Psoas muscle (tissue), 8 donors: Measurements from ENCODE around the gene OR4K15. TPM values are rescaled to one million over a fixed set of nuclear protein-coding genes. Genes with fewer than 3 reads are reported as not detected.

Source experiments
- ATAC-seq, 4 donors: fragments of 200-7000 bp; cut with Tn5 transposase; one replicate each; pipeline ENCODE4 v1.9.1; 2020; ENCODE audit warnings: moderate library complexity in 3 of 4, mild to moderate bottlenecking in 2 of 4
- DNase-seq, 2 donors: peaks; one replicate each; pipeline ENCODE4 v3.0.0-alpha.2; 2020
- H3K27ac ChIP-seq: fragments of 200-600 bp; one replicate; pipeline ENCODE4 v1.8.0; 2022
- H3K27me3 ChIP-seq, 3 donors: fragments of 200-600 bp in 1 of 3; one replicate each; pipeline versions ENCODE4 v1.6.1 to v1.8.0; 2013 to 2022; ENCODE audit warnings: low read length in 2 of 3, mild to moderate bottlenecking in 2 of 3, moderate library complexity in 1 of 3; ENCODE audit not compliant: insufficient read depth in 3 of 3
- H3K36me3 ChIP-seq, 2 donors: fragments of 200-600 bp in 1 of 2; one replicate each; pipeline versions ENCODE4 v1.6.1 to v1.8.0; 2013 to 2022; ENCODE audit warnings: low read depth in 1 of 2, mild to moderate bottlenecking in 1 of 2, moderate library complexity in 1 of 2; ENCODE audit not compliant: insufficient read depth in 1 of 2
- H3K4me1 ChIP-seq: fragments of 200-600 bp; one replicate; pipeline ENCODE4 v1.8.0; 2022
- H3K4me3 ChIP-seq: fragments of 200-600 bp; one replicate; pipeline ENCODE4 v1.8.0; 2022; ENCODE audit warnings: mild to moderate bottlenecking
- H3K9me3 ChIP-seq: fragments of 200-600 bp; one replicate; pipeline ENCODE4 v1.8.0; 2022
- WGBS, 3 donors: extraction: QIAGEN DNeasy Blood & Tissue Kit; methylation state at CpG; one replicate each; pipeline versions ENCODE4 v1.1.6 to v1.1.7; 2013; 5-methylcytosine and 5-hydroxymethylcytosine counted together
- intact Hi-C, 2 donors: fragments of 100-400 bp; cut with DNase I; formaldehyde crosslinking; loops; one replicate each; pipeline versions ENCODE4 v1.11.0 to v1.14.2; 2022
- polyA plus RNA-seq, 3 donors: library from polyadenylated mRNA; stranded (reverse); fragments of 200-250 nt; gene quantifications; one replicate each; pipeline ENCODE4 v1.2.3, GENCODE V29; 2013
- total RNA-seq, 4 donors: library from RNA; stranded (reverse); fragmentation: NEBNext Ultra II Directional in 2 of 4; extraction: Animal tissue kit (Norgen Biotek cat#: 25700) in 2 of 4; gene quantifications; one replicate each; pipeline versions ENCODE4 v1.2.1 to v1.2.4, GENCODE V29; 2021 to 2023
- TF ChIP-seq, protein P1 (sequence below): fragments of 200-600 bp; IDR thresholded peaks from one replicate; pipeline ENCODE4 v1.8.0; 2022; ENCODE audit warnings: antibody characterized with exemption
- donor health status: healthy with polysubstance abuse.
- donor health status: DM: no; HTN: no; CAD: no; lungs with moderate emphysema.
- donor health status: Bipolar disorder and iron deficiency.
- donor health status: healthy.
- donor health status: DM: yes; HTN: yes; CAD: no.
- donor health status: DM: no; HTN: no; CAD: no.
- donor health status: DM: no; HTN: no; CAD: no.
- donor health status: DM: yes; HTN: yes; CAD: no.

The OR4K15 gene
- total and polyA plus RNA-seq, 7 donors = not detected

DNA sequence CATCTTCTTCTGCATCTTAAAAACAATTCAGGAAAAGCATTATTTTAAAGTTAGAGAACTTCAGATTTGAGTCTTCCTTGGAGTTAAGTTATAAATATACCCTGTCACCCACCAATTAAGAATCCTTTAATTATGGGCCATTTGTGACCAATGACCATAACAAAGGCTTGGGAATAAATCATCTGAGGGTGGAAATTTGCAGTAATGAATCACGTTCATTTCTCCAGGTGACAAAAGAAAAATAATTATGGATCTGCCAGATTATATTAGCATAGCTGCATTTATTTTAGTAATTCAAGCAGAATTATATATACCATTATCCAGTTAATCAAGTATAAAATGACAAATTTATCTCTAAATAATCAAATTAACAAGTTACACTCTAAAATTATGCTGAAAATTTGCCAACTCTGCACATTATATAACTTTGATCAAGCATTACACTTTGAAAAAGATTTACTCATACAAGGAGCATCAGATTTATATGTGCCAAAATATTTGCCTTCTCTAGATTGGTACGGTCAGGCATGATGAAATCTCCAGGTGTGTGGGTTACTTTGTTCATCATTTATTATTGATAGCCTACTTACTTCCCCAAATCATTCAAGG lies 44.0 kb downstream of the OR4K15 start, which contains the start of gene OR4K14:
Gene OR4K14 (minus strand): TSS at position 51 of the 609 bp plus-strand sequence. CDS start 4,114 bp downstream, outside the sequence.
- intact Hi-C loops = no loop called here
- no peak for DNase-seq
- H3K27me3 ChIP-seq = no peaks in the 10 kb centered on the region
- H3K27ac ChIP-seq = no peak within 1 kb of the TSS
- TF ChIP-seq, protein P1, sequence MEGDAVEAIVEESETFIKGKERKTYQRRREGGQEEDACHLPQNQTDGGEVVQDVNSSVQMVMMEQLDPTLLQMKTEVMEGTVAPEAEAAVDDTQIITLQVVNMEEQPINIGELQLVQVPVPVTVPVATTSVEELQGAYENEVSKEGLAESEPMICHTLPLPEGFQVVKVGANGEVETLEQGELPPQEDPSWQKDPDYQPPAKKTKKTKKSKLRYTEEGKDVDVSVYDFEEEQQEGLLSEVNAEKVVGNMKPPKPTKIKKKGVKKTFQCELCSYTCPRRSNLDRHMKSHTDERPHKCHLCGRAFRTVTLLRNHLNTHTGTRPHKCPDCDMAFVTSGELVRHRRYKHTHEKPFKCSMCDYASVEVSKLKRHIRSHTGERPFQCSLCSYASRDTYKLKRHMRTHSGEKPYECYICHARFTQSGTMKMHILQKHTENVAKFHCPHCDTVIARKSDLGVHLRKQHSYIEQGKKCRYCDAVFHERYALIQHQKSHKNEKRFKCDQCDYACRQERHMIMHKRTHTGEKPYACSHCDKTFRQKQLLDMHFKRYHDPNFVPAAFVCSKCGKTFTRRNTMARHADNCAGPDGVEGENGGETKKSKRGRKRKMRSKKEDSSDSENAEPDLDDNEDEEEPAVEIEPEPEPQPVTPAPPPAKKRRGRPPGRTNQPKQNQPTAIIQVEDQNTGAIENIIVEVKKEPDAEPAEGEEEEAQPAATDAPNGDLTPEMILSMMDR = no peak
- H3K4me1 ChIP-seq = no peaks in the 10 kb centered on the region
- no peaks in the 10 kb centered on the region for H3K36me3 ChIP-seq
- H3K9me3 ChIP-seq = no peaks in the 10 kb centered on the region
- 64 to 71% (median 69%) methylated on average over 2 of the region's 2 CpGs for WGBS, 3 donors
- no peak within 1 kb of the TSS for H3K4me3 ChIP-seq
- ATAC-seq = no peak

Other genes with a start within 250 kb of the OR4K15 start
- not detected for gene OR4Q3, start 232.0 kb upstream of the OR4K15 start, total RNA-seq
- not detected for gene OR4Q3, start 232.0 kb upstream of the OR4K15 start, polyA plus RNA-seq
- not detected for gene OR4M1, start 202.1 kb upstream of the OR4K15 start, total RNA-seq
- not detected for gene OR4M1, start 202.1 kb upstream of the OR4K15 start, polyA plus RNA-seq
- not detected for gene OR4N2, start 171.8 kb upstream of the OR4K15 start, total RNA-seq
- gene OR4N2, start 171.8 kb upstream of the OR4K15 start, polyA plus RNA-seq = not detected
- gene OR4K2, start 100.4 kb upstream of the OR4K15 start, total RNA-seq = not detected
- not detected for gene OR4K2, start 100.4 kb upstream of the OR4K15 start, polyA plus RNA-seq
- gene OR4K5, start 55.0 kb upstream of the OR4K15 start, total RNA-seq = not detected
- not detected for gene OR4K5, start 55.0 kb upstream of the OR4K15 start, polyA plus RNA-seq
- not detected for gene OR4K1, start 44.7 kb upstream of the OR4K15 start, total RNA-seq
- not detected for gene OR4K1, start 44.7 kb upstream of the OR4K15 start, polyA plus RNA-seq
- gene OR4Q2, start 26.6 kb downstream of the OR4K15 start, total RNA-seq = not detected
- not detected for gene OR4Q2, start 26.6 kb downstream of the OR4K15 start, polyA plus RNA-seq
- gene OR4K14, start 43.7 kb downstream of the OR4K15 start, total RNA-seq = not detected
- not detected for gene OR4K14, start 43.7 kb downstream of the OR4K15 start, polyA plus RNA-seq
- gene OR4K13, start 60.4 kb downstream of the OR4K15 start, total RNA-seq = not detected
- not detected for gene OR4K13, start 60.4 kb downstream of the OR4K15 start, polyA plus RNA-seq
- gene OR4L1, start 84.5 kb downstream of the OR4K15 start, total RNA-seq = not detected
- gene OR4L1, start 84.5 kb downstream of the OR4K15 start, polyA plus RNA-seq = not detected
- gene OR4K17, start 135.1 kb downstream of the OR4K15 start, total RNA-seq = not detected
- not detected for gene OR4K17, start 135.1 kb downstream of the OR4K15 start, polyA plus RNA-seq
- gene OR4N5, start 163.2 kb downstream of the OR4K15 start, total RNA-seq = not detected
- gene OR4N5, start 163.2 kb downstream of the OR4K15 start, polyA plus RNA-seq = not detected
- not detected for gene OR11G2, start 215.3 kb downstream of the OR4K15 start, total RNA-seq
- not detected for gene OR11G2, start 215.3 kb downstream of the OR4K15 start, polyA plus RNA-seq
- not detected for gene OR11H6, start 248.1 kb downstream of the OR4K15 start, total RNA-seq
- not detected for gene OR11H6, start 248.1 kb downstream of the OR4K15 start, polyA plus RNA-seq